GM18909 (cell line): ENCODE results near the gene ASIC1.

Experiments used
- ATAC-seq: cut with Tn5 transposase; IDR thresholded peaks from one replicate; pipeline ENCODE4 v1.9.1; 2021; ENCODE audit warnings: mild to moderate bottlenecking; ENCODE audit not compliant: unreplicated experiment, poor library complexity

The ASIC1 gene

GRCh38 chr12:50058743-50059312 lies 1.4 kb downstream of the ASIC1 start:
- no peak for ATAC-seq

DNA sequence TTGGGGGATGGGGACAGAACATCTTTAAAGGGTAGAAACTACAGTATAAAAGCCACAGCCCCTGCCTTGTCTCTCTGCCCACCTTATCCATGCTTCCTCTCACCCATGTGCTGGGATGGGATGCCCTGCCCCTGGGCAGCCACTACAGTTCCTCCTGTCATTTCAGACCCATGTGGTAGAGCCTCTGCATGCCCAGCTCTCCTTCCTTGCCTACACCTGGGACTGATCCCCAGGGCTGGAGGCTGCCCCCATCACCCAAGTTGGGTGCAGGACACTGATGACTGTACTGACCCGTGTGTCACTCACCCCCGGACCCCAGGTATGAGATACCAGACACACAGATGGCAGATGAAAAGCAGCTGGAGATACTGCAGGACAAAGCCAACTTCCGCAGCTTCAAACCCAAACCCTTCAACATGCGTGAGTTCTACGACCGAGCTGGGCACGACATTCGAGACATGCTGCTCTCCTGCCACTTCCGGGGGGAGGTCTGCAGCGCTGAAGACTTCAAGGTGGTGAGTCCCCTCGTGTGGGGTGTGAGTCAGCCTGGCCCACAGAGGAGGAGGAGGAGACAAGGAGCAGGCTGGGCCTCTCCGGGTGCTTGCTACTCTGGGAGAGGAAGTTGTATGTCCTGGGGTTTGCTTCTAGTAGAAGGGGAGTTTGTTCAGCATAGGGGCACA lies 2.2 kb downstream of the ASIC1 start:
- ATAC-seq, result no peak

- ATAC-seq, result no peak
Observed at GRCh38 chr12:50060120-50060468, 2.7 kb downstream of the ASIC1 start.

DNA sequence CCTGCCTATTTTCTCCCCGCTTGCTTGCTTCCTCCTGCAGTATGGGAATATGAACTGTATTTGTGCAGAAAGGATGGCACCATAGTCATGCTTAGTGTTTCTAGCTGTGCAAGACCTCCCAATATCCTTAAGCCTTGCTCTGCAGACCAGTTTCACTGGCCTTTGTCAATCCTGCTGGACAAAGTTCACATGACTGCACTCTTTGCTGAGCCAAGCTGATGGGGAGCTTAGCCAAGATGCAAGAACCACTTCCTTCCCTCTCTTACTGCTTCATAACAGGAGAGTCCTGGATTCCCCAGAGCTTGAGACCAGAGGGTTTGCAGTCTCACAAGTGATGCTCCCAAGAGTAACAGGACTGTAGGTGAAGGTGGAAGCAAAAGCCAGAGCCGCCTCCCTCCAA lies 3.8 kb downstream of the ASIC1 start:
- no peak for ATAC-seq

DNA sequence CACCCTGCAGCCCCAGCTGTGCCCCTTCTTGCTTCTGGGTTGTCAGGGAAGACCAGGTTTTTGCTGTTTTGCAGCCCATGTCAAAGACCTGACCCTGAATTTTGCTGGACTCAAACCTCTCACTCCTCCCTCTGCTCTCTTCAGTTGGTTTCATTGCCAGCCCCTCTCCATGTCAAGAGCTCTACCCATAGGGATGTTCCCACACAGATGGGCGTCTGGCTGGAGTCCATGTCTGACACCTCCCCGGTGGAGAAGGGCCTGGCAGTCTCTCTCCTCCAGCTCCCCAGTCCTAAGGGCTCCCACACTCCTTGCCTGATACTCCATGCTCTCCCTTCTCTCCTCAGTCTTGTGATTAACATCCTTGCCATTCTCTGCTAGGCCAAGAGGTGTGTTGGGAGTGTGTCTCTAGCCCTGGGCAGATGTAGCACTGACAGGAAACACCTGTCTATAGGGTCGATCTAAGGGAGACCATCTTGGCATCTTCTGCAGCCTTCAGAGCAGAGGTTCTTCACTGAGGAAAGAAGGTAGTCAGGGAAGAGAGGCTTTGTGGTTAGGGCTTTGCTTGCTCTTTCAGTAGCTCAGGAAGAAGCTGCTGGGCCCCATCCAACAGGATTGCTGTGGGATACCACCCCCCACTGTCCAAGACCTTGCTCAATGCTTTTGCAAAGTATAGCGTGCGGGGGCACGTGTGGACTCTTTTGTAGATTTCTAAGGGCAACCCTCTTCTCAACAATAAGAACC lies 4.7 kb downstream of the ASIC1 start:
- ATAC-seq, result no peak

GRCh38 chr12:50062728-50063460 lies 5.5 kb downstream of the ASIC1 start:
- ATAC-seq, result no peak

DNA sequence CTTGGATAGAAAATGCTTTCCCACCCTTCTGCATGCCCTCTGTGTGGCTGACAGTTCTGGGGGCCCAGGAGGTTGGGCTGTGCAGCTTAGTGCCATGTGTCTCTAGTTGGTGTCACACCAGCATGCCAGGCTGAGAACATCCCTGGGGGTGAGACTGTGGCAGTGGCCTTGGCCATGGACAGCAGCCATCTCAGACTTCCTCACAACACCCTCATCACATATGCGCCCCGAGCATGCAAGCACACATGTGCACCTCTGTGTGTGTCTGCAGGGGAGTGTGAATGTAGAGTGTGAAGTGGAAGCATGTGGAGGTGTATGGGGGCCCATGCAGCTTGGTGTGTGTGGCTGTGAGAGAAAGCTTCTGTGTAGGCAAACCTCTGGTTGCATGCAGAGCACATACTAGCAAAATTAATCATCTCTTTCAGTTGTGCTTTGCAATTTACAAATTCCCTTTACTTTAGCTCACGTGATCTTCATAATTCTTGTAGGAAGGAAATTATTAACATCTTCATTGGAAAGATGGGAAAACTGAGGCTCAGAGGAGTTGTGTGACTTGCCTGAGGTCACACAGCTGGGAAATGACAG lies 8.4 kb downstream of the ASIC1 start:
- ATAC-seq, result no peak

GRCh38 chr12:50066402-50066801 lies 9.0 kb downstream of the ASIC1 start:
- no peak for ATAC-seq

GRCh38 chr12:50069069-50069468 lies 11.7 kb downstream of the ASIC1 start:
- ATAC-seq, result no peak

DNA sequence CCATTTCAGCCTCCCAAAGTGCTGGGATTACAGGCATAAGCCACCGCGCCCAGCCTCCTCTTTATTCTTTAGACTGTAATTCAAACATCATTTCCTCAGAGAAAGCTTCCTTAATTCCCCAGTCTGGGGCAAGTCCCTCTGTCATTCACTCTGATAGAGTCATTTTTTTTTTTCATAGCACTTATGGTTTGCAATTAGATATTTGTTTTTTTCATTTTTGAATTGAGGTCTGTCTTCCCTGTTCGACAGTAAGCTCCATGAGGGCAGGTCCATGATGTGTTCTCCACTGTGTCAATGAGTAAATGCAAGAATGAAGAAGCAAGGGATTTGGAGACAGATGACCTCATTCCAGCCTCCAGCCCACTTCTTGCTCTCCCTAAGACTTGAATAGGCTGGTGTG lies 12.1 kb downstream of the ASIC1 start:
- ATAC-seq, result no peak

- ATAC-seq, result no peak
Observed at GRCh38 chr12:50070314-50071060, 13.1 kb downstream of the ASIC1 start.

- ATAC-seq, result no peak
Observed at GRCh38 chr12:50072198-50072907, 15.0 kb downstream of the ASIC1 start.

GRCh38 chr12:50073206-50073605 lies 15.8 kb downstream of the ASIC1 start:
- ATAC-seq, result no peak

- ATAC-seq, result no peak
Observed at GRCh38 chr12:50073712-50074111, 16.3 kb downstream of the ASIC1 start.

GRCh38 chr12:50074936-50075807 lies 17.8 kb downstream of the ASIC1 start:
- ATAC-seq, result peak; percentile 85

- no peak for ATAC-seq
Observed at GRCh38 chr12:50075808-50076170, 18.4 kb downstream of the ASIC1 start.

GRCh38 chr12:50077099-50077498 lies 19.7 kb downstream of the ASIC1 start:
- ATAC-seq, result no peak

- no peak for ATAC-seq
Observed at GRCh38 chr12:50078281-50078680, 20.9 kb downstream of the ASIC1 start.

DNA sequence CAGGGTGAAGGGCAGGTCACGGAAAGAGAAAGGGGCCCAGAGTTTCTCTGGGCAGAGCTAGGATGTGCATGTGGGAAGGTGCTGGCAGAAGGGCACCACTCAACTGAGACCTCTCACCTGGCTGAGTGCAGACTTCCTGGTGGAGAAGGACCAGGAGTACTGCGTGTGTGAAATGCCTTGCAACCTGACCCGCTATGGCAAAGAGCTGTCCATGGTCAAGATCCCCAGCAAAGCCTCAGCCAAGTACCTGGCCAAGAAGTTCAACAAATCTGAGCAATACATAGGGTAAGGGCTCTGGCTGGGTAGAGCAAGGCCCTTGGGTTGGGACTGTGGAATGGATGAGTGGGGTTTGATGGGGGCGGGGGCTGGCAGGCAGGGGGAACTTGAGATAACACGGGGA lies 22.4 kb downstream of the ASIC1 start:
- ATAC-seq, result no peak
